Measurements from ENCODE around the gene ARHGAP18.

Gene ARHGAP18

GRCh38 chr6:129684903-129685661 lies 24.9 kb downstream of the ARHGAP18 start:
- H3K4me3 ChIP-seq (ENCODE audit: low read depth, low read length): no peak overlapping the region
- TF ChIP-seq CTCF (IDR thresholded peaks at IDR 0.05; ENCODE audit: low read depth, low read length): no peak

GRCh38 chr6:129684323-129684884 lies 25.6 kb downstream of the ARHGAP18 start:
- TF ChIP-seq CTCF (IDR thresholded peaks at IDR 0.05; ENCODE audit: low read depth, low read length): no peak
- no peak overlapping the region for H3K4me3 ChIP-seq (ENCODE audit: low read depth, low read length)

- H3K4me3 ChIP-seq (ENCODE audit: low read depth, low read length): no peak overlapping the region
Observed at GRCh38 chr6:129683601-129684322, 26.2 kb downstream of the ARHGAP18 start.

GRCh38 chr6:129681913-129682205 lies 28.1 kb downstream of the ARHGAP18 start:
- no peak overlapping the region for H3K4me3 ChIP-seq (ENCODE audit: low read depth, low read length)
- no peak for TF ChIP-seq CTCF (IDR thresholded peaks at IDR 0.05; ENCODE audit: low read depth, low read length)

More at GRCh38 chr6:129683601-129684322, 26.2 kb downstream of the ARHGAP18 start:
- TF ChIP-seq CTCF (IDR thresholded peaks at IDR 0.05; ENCODE audit: low read depth, low read length): no peak

- TF ChIP-seq CTCF (IDR thresholded peaks at IDR 0.05; ENCODE audit: low read depth, low read length): no peak
- H3K4me3 ChIP-seq (ENCODE audit: low read depth, low read length): no peak overlapping the region
Observed at GRCh38 chr6:129680633-129681032, 29.3 kb downstream of the ARHGAP18 start.

GRCh38 chr6:129679758-129680157 lies 30.2 kb downstream of the ARHGAP18 start:
- no peak overlapping the region for H3K4me3 ChIP-seq (ENCODE audit: low read depth, low read length)

More at GRCh38 chr6:129679758-129680157, 30.2 kb downstream of the ARHGAP18 start:
- TF ChIP-seq CTCF (IDR thresholded peaks at IDR 0.05; ENCODE audit: low read depth, low read length): no peak
